ENCODE data around the gene ANXA5.

GRCh38 chr4:121674191-121674590 lies 22.6 kb downstream of the ANXA5 start:
- TF ChIP-seq GATA2 (IDR thresholded peaks at IDR 0.05; ENCODE audit: low read depth, low read length), result no peak
- TF ChIP-seq GATA3 (IDR thresholded peaks at IDR 0.05; ENCODE audit: low read depth, low read length), result no peak
